ENCODE data around the gene RAB24.
"Not testable (repeated sequence)": the region's sequence is repeated elsewhere in the genome, so short reads cannot be mapped to it uniquely, and the experiment has no call there.

Gene RAB24

DNA sequence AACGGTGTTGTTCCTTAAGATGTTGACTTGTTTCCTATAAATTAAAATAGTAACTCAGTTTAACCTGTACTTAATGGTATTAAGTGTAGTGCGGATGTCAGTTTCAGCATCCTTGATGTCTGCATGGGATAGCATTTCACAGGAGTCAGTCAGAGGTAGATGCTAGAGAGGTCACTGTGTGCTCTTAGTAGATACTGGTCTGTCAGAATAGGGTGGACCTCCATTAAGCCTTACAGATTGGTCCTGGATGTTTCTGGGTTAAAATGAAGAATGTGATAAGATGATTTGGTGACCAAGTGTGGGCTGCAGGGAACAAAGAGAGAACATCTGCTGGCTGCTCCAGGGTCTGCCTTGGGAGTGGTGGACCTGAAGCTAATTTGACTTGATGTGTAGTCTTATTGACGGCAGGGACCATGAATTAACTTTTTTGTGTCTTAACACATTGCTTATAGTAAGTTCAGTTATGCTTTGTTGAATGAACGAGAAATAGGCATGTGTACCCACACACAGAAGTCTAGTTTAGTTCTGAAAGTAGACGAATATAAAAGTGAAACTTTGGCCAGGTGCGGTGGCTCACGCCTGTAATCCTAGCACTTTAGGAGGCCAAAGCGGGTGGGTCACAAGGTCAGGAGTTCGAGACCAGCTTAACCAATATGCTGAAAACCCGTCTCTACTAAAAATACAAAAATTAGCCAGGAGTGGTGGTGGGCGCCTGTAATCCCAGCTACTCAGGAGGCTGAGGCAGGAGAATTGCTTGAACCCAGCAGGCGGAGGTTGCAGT is 12.5 kb downstream of the RAB24 start:
- no peak for DNase-seq

DNA sequence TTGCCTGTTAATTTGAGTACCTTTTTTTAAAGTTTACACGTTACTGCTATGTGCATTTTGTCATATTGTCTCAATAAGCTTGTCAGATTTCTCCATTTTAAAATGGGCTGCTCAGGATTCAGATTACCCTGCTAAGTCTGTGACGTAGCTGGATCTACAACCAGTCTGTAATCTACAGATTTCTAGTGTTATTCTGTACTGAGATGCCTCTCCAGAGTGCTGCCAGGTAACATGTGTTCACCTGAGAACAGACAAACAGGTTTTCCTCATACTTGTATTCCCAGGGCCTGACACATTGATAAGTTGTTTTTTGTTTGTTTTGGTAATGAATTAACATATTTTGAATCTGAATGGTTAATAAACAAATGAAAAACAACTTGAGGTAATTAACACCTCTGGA is 15.3 kb downstream of the RAB24 start:
- DNase-seq: no peak

- DNase-seq: no peak
Measured at GRCh38 chr5:177276886-177277285, 26.6 kb downstream of the RAB24 start.

DNA sequence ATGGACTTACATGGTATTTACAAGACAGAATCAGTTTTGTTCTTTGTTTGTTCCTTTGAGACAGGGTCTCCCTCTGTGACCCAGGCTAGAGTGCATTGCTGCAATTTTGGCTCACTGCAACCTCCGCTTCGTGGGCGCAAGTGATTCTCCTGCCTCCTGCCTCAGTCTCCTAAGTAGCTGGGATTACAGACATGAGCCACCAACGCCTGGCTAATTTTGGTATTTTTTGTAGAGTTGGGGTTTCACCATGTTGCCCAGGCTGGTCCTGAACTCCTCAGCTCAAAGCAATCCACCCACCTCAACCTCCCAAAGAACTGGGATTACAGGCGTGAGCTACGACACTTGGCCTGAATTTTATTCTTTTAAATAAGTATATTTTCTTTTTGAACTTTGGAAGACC is 27.6 kb downstream of the RAB24 start:
- no peak for DNase-seq

GRCh38 chr5:177271113-177271512 is 32.4 kb downstream of the RAB24 start:
- no peak for DNase-seq

GRCh38 chr5:177270653-177271052 is 32.9 kb downstream of the RAB24 start:
- no peak for DNase-seq

DNA sequence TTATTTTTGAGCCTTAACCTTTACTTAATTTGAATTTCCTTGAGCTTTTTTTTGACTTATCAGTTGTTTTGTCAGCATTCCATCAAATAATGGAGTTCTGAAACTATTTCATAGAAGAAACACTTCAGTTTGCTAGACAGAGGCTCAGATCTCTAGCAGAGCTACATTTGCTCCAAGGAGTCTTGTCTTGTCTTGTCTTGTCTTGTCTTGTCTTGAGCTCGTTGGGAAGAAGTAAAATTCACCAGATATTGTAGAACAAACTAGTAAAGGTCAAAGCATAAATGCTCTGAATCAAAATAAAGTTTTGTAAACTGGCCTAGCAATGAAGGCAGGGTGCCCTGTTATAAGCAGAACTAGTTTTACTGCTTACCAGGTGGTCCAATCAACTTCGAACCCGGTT is 33.5 kb downstream of the RAB24 start:
- DNase-seq: no peak

DNA sequence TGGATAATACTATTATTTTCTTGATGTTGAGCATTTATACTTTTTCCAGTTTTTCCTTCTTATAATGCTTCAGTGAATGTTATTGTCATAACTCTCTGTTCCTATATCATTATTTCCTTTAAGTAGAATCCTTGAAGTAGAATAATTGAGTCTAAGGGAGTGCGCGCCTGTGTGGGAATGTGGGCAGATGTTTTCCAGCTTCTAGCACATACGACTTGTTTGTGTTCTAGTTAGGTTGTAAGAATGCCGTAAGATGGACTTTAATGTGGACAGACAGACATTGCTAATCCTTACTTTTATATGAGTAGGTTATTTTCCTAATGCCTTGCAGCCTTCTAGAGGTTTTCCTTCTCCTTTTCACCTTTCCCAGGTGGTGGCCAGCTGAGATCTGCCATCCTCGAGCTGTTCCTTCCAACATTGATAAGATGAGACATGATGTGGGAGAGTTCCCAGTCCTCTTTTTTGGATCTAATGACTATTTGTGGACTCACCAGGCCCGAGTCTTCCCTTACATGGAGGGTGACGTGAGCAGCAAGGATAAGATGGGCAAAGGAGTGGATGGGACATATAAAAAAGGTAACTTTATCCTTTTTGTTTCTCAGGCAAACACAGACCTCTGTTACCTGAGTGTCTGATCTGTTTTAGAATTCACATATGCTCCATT is 34.2 kb downstream of the RAB24 start:
- DNase-seq: no peak

- no peak for DNase-seq
Measured at GRCh38 chr5:177265395-177265794, 38.1 kb downstream of the RAB24 start.

GRCh38 chr5:177264178-177264577 is 39.3 kb downstream of the RAB24 start:
- no peak for DNase-seq

- DNase-seq: no peak
Measured at GRCh38 chr5:177261510-177261909, 42.0 kb downstream of the RAB24 start.

DNA sequence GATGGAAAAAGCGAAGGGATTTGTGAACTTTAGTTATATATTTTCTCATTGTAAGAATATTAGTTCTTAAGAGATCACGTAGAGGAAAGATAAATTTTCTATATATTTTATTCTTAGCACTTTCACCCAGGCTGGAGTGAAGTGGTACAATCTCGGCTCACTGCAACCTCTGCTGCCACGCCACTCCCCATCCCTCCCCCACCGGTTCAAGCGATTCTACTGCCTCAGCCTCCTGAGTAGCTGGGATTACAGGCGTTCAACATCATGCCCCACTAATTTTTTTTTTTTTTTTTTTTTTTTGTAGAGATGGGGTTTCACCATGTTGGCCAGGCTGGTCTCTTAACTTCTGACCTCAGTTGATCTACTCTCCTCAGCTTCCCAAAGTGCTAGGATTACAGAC is 42.6 kb downstream of the RAB24 start:
- DNase-seq: no peak

DNA sequence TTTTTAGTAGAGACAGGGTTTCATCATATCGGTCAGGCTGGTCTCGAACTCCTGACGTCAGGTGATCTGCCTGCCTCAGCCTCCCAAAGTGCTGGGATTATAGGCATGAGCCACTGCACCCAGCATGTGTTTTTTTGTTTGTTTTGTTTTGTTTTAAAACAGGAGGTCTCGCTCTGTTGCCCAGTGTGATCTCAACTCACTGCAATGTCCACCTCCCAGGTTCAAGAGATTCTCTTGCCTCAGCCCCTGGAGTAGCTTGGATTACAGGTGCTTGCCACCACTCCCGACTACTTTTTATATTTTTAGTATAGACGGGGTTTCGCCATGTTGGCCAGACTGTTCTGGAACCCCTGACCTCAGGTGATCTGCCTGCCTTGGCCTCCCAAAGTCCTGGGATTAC is 44.8 kb downstream of the RAB24 start:
- DNase-seq: not testable (repeated sequence)

DNA sequence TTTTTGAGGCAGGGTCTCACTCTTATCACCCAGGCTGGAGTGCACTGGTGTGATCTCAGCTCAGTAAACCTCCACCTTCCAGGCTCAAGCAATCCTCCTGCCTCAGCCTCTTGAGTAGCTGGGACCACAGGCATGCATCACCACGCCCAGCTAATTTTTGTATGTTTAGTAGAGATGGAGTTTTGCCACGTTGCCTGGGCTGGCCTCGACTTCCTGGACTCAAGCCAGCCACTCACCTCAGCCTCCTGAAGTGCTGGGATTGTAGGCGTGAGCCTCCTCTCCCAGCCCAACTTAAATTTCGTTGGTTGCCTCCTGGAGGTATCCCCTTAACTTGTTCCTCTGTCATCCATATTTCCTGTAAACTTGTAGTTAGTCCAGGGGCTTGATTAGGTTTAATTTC is 47.2 kb downstream of the RAB24 start:
- DNase-seq: no peak

DNA sequence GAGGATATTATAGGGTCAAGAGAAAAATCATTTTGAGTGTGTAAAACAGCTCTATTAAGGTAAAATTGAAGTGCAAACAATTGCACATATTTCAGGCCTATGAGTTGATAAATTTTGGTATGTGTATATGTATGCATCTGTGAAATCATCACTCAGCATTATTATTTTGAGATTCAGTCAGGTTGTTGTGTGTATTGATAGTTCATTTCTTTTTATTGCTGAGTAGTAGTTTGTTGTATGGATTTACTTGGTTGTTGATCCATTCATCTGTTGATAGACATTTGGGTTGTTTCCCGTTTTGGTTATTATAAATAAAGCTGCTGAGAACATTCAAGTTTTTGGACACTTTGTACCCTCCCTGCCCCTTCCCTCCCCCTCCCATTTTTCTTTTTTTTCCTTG is 50.3 kb downstream of the RAB24 start:
- no peak for DNase-seq
